Right atrium auricular region (tissue), 2 donors: ENCODE data around the gene NAP1L4. TPM values are rescaled to one million over a fixed set of nuclear protein-coding genes. Genes with fewer than 3 reads are reported as not detected.

ENCODE experiments used
- DNase-seq: peaks from one replicate; pipeline ENCODE4 v3.0.0-alpha.2; 2019; ENCODE audit warnings: low spot score
- H3K27ac ChIP-seq, 2 donors: fragments of 200-600 bp; sonication (generic); 1 replicate in 1 of 2; 2 replicates in 1 of 2; pipeline ENCODE4 v1.5.1; 2016 to 2019
- H3K27me3 ChIP-seq, 2 donors: fragments of 200-600 bp; sonication (generic); one replicate each; pipeline versions ENCODE4 v1.5.1 to v1.6.0; 2017 to 2019
- H3K36me3 ChIP-seq: fragments of 200-600 bp; sonication (generic); one replicate; pipeline ENCODE4 v1.5.1; 2016
- H3K4me1 ChIP-seq, 2 donors: fragments of 200-600 bp; sonication (generic); one replicate each; pipeline versions ENCODE4 v1.5.1 to v1.6.0; 2017 to 2019
- H3K4me3 ChIP-seq, 2 donors: fragments of 200-600 bp; sonication (generic); 1 replicate in 1 of 2; 2 replicates in 1 of 2; pipeline ENCODE4 v1.5.1; 2017 to 2019; ENCODE audit warnings: mild to moderate bottlenecking in 1 of 2, moderate library complexity in 1 of 2
- H3K9me3 ChIP-seq, 2 donors: fragments of 200-600 bp; sonication (generic); one replicate each; pipeline ENCODE4 v1.5.1; 2019
- CTCF ChIP-seq, 2 donors: fragments of 200-600 bp; sonication (generic); IDR thresholded peaks; one replicate each; pipeline ENCODE4 v1.5.1; 2019; ENCODE audit warnings: antibody characterized with exemption in 2 of 2
- total RNA-seq, 2 donors: library from RNA; depleted of rRNA; stranded (reverse); fragments of >200 nt; gene quantifications; one replicate each; pipeline ENCODE4 v1.1.0, GENCODE V29; 2016

The NAP1L4 gene
- total RNA-seq, 2 donors from 2014 or later = 79.2 to 128 TPM

DNA sequence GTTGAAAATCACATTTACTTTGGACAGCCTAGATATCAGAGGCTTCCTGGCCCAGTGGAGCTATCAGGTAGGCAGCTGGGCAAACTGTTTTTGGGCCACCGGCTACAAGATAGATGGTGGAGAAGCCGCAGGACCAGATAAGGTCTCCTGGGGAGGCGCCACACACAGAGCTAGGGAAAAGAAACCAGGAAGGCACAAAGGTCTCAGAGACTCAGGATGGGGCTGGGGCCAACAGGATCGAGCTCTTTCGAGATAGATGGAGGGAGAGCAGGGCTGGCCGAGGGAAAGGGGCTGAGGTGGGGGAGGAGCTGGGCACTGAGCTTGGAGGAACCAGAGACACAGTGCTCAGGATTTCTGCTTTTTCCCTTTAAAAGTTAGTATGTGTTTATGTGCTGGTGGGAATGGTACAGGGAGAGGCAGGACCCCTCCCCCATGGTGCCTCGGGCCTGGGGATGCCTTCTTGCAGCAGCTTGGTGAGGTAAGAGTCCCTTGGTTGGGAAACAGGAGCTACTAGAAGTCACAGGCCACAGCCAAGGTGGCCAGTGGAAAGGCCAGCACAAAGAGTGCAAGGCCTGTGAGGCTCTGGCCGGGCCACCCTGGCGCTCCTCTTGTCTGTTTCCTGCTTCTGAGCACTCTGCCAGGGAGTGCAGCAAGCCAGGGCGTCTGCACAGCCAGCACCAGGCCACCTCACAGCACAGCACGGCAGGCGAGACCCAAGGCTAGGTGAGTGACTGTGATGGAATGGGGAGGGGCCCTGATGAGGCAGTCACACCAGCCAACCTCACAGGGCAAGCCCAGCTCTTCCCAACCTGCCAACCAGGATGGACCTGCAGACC lies 11.5 kb upstream of the NAP1L4 start:
- TF ChIP-seq CTCF (IDR thresholded peaks at IDR 0.05) = no peak
- Histone ChIP-seq H3K27ac (no peak overlapping the region), H3K4me1 (peaks cover 0 to 22% of the 10 kb centered on the region in 2 donors), H3K9me3 (no peaks in the 10 kb centered on the region), H3K27me3 (no peaks in the 10 kb centered on the region), H3K36me3 (peaks cover 50% of the 10 kb centered on the region), H3K4me3 (no peak overlapping the region)
- no peak for DNase-seq

DNA sequence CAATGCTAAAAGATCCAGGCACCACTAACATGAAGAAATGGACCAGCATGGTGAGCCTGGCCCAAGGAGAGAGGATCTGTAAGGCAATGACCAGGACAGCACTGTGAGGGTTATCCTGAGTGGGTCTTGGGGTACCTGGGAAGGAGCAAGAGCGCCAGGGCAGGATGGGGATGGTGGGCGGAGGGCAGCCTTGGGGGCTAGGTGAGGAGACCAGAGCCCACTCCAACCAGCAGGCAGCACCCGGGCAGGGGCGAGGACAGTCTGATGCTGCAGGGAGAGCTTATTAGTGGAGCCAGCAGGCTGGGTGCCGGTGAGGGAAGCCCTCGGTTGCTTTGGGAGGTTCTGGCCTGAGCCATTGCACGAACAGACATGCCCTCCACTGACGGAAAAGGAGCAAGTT lies 10.7 kb upstream of the NAP1L4 start:
- Histone ChIP-seq H3K27ac (no peak overlapping the region), H3K36me3 (peaks cover 50% of the 10 kb centered on the region), H3K4me1 (peaks cover 0 to 22% of the 10 kb centered on the region in 2 donors), H3K4me3 (no peak overlapping the region), H3K27me3 (no peaks in the 10 kb centered on the region), H3K9me3 (no peaks in the 10 kb centered on the region)
- no peak for DNase-seq
- no peak for TF ChIP-seq CTCF (IDR thresholded peaks at IDR 0.05)

GRCh38 chr11:3002351-3002861 lies 10.3 kb upstream of the NAP1L4 start:
- Histone ChIP-seq H3K27me3 (no peaks in the 10 kb centered on the region), H3K4me3 (no peak overlapping the region), H3K9me3 (no peaks in the 10 kb centered on the region), H3K4me1 (peaks cover 0 to 22% of the 10 kb centered on the region in 2 donors), H3K27ac (no peak overlapping the region), H3K36me3 (peaks cover 50% of the 10 kb centered on the region)
- no peak for DNase-seq
- no peak for TF ChIP-seq CTCF (IDR thresholded peaks at IDR 0.05)

- peaks cover 0 to 22% of the 10 kb centered on the region in 2 donors for H3K4me1 ChIP-seq
- H3K36me3 ChIP-seq = peaks cover 43% of the 10 kb centered on the region
- H3K9me3 ChIP-seq = no peaks in the 10 kb centered on the region
- no peak overlapping the region for H3K4me3 ChIP-seq
- DNase-seq = no peak
- no peaks in the 10 kb centered on the region for H3K27me3 ChIP-seq
- TF ChIP-seq CTCF (IDR thresholded peaks at IDR 0.05) = no peak
- H3K27ac ChIP-seq = peak overlapping the region; percentile 64 to 73
Measured at GRCh38 chr11:3001496-3001895, 9.4 kb upstream of the NAP1L4 start.

DNA sequence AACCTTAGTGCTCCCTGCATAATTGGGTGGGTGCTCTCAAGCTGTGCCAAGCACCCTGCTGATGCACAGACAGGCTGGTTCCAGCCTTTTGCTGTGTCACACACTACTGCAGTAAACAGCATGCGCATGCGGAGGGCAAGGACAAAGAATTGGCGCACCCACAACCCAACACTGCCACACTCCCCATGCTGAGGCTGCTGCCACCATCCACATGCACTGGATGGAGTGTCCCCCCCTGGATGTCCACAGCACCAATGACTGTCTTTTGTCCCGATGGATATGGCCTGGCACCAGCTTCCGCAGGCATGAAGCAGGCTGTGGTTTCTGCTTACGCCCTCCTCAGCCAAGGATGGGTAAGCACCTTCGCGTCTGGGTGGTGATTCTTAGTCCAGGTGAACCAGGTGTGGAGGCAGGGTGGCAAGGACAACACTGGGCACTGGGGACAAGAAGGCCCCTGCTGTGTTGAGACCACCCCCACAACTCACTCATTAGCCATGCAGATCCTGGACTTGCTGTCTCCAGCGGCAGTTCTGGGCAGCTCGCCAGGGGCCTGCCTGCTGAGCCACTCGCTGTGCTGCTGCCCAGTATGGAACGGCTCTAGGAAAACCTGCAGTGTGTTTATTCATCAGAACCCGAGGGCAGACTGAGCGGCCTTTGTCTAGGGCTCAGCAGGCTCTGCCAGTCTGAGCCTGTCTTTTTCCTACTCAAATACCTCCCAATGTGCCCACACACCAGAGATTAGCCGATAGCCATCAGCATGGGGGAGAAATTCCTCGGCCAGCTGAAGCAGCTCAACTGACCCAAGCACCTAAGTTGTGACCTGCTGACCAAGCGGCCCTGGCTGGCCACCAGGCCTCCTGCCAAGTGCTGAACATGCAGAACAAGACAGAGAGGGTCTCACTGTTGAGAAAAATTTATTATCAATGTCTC lies 8.2 kb upstream of the NAP1L4 start:
- peak overlapping the region; percentile 64 to 73 for H3K27ac ChIP-seq
- no peaks in the 10 kb centered on the region for H3K9me3 ChIP-seq
- TF ChIP-seq CTCF (IDR thresholded peaks at IDR 0.05) = no peak
- no peaks in the 10 kb centered on the region for H3K27me3 ChIP-seq
- peaks cover 37% of the 10 kb centered on the region for H3K36me3 ChIP-seq
- DNase-seq = no peak
- H3K4me1 ChIP-seq = peaks cover 0 to 22% of the 10 kb centered on the region in 2 donors
- no peak overlapping the region for H3K4me3 ChIP-seq
